ENCODE results near the gene CCDC85C. TPM values are rescaled to one million over a fixed set of nuclear protein-coding genes. Genes with fewer than 3 reads are reported as not detected.

CCDC85C gene
- total RNA-seq, 1 experiment from 2014 or later = 33.2 TPM

GRCh38 chr14:99541677-99542470 is 62.1 kb downstream of the CCDC85C start:
- Histone ChIP-seq H3K27me3 (ENCODE audit: insufficient read depth, low read length) (no peaks in the 10 kb centered on the region), H3K9me3 (ENCODE audit: control insufficient read depth, low read depth, low read length) (no peaks in the 10 kb centered on the region), H4K8ac (replicated peaks; ENCODE audit: insufficient read length, low read depth, low read length) (no peak overlapping the region), H3T11ph (ENCODE audit: low read length) (no peak overlapping the region), H3K4ac (ENCODE audit: low read depth, low read length) (no peak overlapping the region), H2BK20ac (ENCODE audit: low read depth, low read length, poor library complexity, severe bottlenecking) (no peak overlapping the region), H3K23me2 (ENCODE audit: insufficient read length, low read depth, low read length, poor library complexity, severe bottlenecking) (no peaks in the 10 kb centered on the region), H3K56ac (ENCODE audit: insufficient read length, low read depth, low read length) (no peak overlapping the region), H2BK120ac (ENCODE audit: low read depth, low read length, poor library complexity, severe bottlenecking) (no peak overlapping the region), H4K5ac (ENCODE audit: insufficient read length, low read depth, low read length) (no peak overlapping the region), H3K14ac (ENCODE audit: insufficient read depth, low read length) (peak overlapping the region; percentile 37), H3K79me1 (ENCODE audit: insufficient read depth, low read depth, low read length, poor library complexity, severe bottlenecking) (peaks cover 3% of the 10 kb centered on the region), H3K4me1 (ENCODE audit: insufficient read depth, low read length) (no peaks in the 10 kb centered on the region; the same call in 1 of the 2 replicates), H3K4me2 (ENCODE audit: insufficient read depth, insufficient read length, low read length) (no peak overlapping the region), H2BK5ac (ENCODE audit: insufficient read length, low read length) (no peak overlapping the region), H4K91ac (ENCODE audit: insufficient read length, low read depth, low read length) (no peak overlapping the region), H3K9ac (ENCODE audit: extremely low read depth, insufficient read length, low read length) (no peak overlapping the region), H3K79me2 (ENCODE audit: insufficient read depth, low read length) (no peaks in the 10 kb centered on the region; the same call in 1 of the 2 replicates), H3K23ac (ENCODE audit: insufficient read length, low read depth, low read length) (no peak overlapping the region), H3K27ac (ENCODE audit: insufficient read length, low read depth, low read length) (no peak overlapping the region), H3K18ac (ENCODE audit: insufficient read length, low read depth, low read length) (no peak overlapping the region), H4K20me1 (ENCODE audit: control insufficient read depth, insufficient read depth, insufficient read length) (peaks cover 4% of the 10 kb centered on the region), H2BK12ac (ENCODE audit: insufficient read length, low read depth, low read length) (no peak overlapping the region), H2AK5ac (ENCODE audit: insufficient read length, low read length) (no peak overlapping the region), H2BK15ac (ENCODE audit: low read depth, low read length) (no peak overlapping the region), H2AFZ (ENCODE audit: low read length) (no peak overlapping the region)
- DNase-seq = no peak
- WGBS (ENCODE audit: extremely low coverage, insufficient read length, low lambda C conversion rate) = no CpG with 5 or more reads among the region's 18 CpGs
- H3K4me3 Mint-ChIP-seq = no peak overlapping the region
- H3K9me3 Mint-ChIP-seq = no peaks in the 10 kb centered on the region
- H3K36me3 Mint-ChIP-seq (ENCODE audit: insufficient read depth in 1 of 3, low read depth in 3 of 3) = no peaks in the 10 kb centered on the region
- H3K27me3 Mint-ChIP-seq (ENCODE audit: low read depth) = no peaks in the 10 kb centered on the region; the same call in 1 of the 2 replicates
- peaks cover 59 to 76% of the 10 kb centered on the region in 2 experiments for H3K4me1 Mint-ChIP-seq
- H3K27ac Mint-ChIP-seq = peak overlapping the region in 1 of 3 experiments; percentile 96; a peak in 3 of 7 replicates
- no peak for TF ChIP-seq CTCF (conservative IDR thresholded peaks at IDR 0.05)
